HT1080 (cell line): Measurements from ENCODE around the gene AP1S2. TPM values are rescaled to one million over a fixed set of nuclear protein-coding genes. Genes with fewer than 3 reads are reported as not detected.
"Not testable (repeated sequence)": the region's sequence is repeated elsewhere in the genome, so short reads cannot be mapped to it uniquely, and the experiment has no call there.

Experiments
- DNase-seq: peaks from one replicate; pipeline ENCODE4 v3.0.0-alpha.2; 2015; ENCODE audit warnings: low read depth
- polyA plus RNA-seq, 2 experiments: library from polyadenylated mRNA; depleted of rRNA; stranded (reverse); fragments of >200 nt; gene quantifications; 2 replicates each; pipeline ENCODE4 v1.2.3, GENCODE V29; 2015
- total RNA-seq: library from RNA; depleted of rRNA; stranded (reverse); fragments of >200 nt; shearing (Covaris generic); gene quantifications from 2 replicates; pipeline ENCODE4 v1.2.3, GENCODE V29; 2014; rRNA removed

Gene AP1S2
- 63.3 and 67.6 TPM in 2 replicates for total RNA-seq
- 32.0 and 43.8 TPM in 2 replicates for polyA plus RNA-seq (2015; cell fraction: cytosol; rRNA removed)
- polyA plus RNA-seq (2015; cell fraction: nucleus; rRNA removed), result 17.7 and 20.5 TPM in 2 replicates

DNA sequence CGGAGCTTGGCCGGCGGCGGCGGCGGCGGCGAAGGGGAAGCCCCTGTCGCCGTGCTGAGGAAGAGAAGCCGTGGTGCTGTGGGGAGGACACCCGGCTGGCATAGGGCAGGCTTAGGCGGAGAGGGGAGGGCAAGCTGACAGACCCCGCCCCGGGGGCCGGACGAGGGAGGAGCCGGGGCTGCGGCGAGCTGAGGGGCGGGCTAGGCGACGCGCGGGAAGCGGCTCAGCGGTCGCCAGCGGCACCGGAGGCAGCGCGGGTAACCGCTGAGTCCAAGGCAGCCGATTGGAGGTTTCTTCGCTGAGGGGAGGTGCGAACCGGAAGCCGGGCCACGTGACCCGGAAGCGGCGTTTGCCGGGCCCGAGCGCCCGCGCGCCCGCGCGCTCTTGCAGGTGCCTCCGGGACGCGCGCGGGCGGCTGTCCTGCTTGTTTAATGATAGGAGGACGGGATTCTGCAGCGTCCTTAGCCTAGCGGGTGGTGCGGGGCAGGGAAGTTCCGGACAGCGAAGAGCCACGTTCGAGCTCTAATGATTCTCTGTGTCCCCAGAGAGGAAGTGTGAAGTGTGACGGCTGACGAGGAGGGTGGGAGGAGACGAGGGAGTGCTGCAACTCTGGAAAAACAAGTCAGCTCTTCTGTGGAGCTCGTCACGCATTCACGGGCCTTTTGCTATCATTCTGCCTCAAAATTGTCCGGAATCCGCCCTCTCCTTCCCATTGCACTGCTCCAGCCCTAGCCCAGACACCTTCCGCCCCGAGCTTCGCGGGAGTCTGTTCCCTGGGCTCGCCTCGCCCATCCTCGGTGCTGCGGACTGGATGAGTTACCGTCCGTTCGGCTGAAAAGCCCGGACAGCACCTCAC, at the start of gene AP1S2:
Gene AP1S2 (minus strand): TSS at position 102 of the 856 bp plus-strand sequence. CDS start 2,289 bp downstream, outside the sequence.
- DNase-seq, result peak; percentile 95

DNA sequence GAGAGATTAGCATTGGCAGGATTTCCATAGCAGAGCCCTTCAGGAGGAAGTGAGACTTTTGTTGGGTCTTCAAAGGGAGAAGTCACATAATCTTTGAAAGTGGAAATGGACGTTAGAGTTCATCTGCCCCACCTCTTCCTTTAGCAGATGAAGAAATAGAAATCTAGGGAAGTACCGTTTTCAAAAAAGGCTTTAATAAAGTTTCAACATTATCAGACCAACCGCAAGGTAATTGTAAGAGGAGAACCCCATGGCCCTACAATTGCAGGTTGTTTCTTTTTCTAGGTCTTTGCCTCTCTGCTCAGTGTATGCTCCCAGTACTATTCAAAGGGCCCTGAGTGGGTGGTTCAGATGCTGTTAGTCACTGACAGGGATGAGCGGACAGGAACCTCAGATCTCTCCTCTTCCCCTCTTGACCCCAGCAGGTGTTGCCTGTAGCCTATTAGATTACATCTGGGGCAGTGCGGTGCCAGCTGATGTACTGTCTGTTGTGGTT, 48.6 kb upstream of the AP1S2 start:
- peak; percentile 1 for DNase-seq

DNA sequence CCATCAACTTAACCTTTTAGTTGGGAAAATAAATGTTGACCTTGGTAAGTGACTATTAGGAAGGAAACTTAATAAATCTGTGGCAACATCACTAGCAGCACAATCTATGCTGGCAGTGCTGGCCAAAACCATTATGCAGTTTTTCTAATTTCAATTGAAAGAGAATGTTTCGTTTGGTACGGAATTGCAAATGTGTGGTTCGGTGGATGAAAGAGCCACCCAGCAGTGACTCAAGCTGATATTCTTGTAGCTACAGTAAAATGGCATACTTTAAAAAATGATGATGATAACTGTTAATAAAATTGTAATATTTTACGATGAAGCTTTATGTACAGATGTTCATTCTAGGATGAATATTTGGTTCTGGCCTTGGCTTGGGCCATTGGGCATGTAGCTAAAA, 40.7 kb upstream of the AP1S2 start:
- no peak for DNase-seq

DNA sequence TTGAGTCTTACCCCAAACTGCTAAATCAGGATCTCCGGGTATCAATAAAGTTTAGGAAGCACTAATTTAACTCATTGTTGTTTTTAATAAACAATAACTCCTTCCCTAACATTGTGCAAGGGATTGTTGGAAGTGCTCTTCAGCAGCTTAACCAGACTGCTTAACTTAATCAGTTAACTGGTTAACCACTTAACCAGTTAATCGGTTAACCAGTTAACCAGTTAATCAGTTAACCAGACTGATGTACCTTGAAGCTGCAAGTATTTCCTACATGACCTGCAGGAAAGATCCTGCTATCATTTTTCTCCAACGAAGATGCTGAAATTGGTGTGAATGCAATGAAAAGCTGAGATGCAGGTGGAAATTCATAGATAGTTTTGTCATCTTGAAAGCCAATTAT, 40.1 kb upstream of the AP1S2 start:
- DNase-seq, result no peak

- no peak for DNase-seq
Measured at GRCh38 chrX:15890463-15890862, 35.9 kb upstream of the AP1S2 start.

GRCh38 chrX:15888062-15888461, 33.4 kb upstream of the AP1S2 start:
- no peak for DNase-seq

DNA sequence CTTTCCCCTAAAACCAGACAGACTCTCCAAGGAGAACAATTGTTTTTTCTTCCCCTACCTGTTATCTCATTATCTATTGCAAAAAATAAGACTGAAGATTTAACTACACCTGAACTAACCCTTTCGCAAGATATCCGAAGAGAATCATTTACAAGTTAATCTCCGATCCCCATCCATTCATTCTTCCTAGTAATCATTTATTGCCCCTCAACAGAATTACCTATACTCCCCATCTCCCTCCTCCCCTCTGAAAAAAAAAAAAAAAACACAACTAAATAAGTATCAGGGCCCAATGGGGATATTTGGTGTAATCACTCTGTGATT, 28.9 kb upstream of the AP1S2 start:
- no peak for DNase-seq

DNA sequence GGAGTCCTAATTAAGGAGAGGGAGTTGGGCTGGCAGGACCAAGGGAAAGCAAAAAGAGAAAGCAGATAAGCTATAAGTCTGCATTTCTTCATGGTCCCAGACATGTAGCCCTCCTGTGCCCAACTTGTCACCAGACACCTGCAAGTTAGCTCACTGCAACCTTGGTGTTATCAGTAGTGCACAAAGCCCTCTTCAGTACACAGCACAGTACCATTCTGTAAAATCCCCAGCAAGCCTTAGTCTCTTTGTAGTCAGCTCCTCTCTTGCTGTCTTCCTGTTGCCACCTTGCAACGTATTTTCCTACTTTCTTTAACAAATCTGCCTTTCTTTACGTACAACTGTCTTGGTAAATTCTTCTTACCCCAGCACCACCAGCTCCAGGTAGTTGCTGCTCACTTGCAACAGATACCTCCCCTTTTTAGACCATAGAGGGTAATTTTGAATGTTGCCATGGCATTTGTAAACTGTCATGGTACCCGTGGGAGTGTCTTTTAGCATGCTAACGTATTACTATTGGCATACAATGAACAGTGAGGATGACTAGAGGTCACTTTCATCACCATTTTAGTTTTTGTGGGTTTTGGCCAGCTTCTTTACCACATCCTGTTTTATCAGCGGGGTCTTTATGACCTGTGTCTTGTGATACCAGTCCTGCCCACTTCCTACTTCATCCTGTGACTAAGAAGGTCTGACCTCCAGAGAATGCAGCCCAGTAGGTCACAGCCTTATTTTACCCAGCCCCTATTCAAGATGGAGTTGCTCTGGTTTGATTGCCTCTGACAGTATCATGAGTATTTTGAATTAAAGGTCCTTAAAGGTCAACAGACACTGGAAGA, 28.3 kb upstream of the AP1S2 start:
- DNase-seq, result peak; percentile 93

DNA sequence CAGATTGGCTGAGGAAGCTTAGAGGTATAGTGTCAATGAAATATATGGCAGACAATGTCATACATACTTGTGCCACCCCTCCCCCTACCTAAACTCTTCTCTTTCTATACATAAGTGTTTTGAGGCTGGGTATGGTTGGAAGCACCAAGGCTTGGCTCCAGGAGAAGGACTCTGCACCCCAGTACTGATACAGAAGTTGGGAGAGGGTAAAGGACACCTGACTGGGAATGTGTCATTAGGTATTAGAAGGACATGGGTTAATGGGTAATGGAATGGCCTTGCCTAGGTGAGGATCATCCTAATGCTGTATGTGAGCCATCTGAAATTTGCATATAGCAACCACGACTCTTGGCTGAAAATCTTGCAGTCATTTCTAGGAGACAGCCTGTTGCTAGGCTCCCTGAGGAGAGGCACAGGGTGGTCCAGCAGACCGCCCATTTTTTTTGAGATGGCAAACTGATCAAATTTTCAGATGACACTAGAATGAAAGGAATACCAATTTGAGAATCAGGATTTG, 26.8 kb upstream of the AP1S2 start:
- no peak for DNase-seq

DNA sequence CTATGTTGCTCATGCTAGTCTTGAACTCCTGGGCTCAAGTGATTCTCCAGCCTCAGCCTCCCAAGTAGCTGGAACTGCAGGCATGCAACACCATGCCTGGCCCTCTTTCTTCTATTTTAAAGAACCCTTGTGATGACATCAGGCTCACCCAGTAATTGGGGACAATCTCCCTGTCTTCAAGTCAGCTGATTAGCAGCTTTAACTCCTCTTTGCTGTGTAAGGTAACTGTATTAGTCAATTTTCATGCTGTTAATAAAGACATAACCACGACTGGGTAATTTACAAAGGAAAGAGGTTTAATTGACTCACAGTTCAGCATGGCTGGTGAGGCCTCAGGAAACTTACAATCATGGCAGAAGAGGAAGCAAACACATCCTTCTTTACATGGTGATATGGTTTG, 23.3 kb upstream of the AP1S2 start:
- not testable (repeated sequence) for DNase-seq

DNA sequence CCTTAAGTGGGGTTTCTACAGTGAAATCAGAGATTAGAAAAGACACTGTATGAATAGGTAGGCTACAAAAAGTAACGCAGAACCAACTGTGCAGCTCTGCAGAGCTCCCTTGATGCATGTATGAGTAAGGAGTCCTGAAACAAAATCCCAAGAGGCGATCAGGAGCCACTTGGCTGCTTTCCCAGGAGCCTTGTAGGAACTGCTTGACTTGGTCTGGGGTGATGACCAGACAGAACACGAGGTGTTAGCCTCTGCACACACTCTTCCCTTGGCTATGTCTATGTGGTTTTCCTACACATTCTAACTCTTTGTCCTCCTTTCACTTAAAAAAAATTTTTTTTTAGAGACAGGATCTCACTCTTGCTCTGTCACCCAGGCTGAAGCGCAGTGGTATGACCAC, 22.8 kb upstream of the AP1S2 start:
- DNase-seq, result peak; percentile 49

GRCh38 chrX:15874672-15875071, 20.1 kb upstream of the AP1S2 start:
- DNase-seq, result no peak

DNA sequence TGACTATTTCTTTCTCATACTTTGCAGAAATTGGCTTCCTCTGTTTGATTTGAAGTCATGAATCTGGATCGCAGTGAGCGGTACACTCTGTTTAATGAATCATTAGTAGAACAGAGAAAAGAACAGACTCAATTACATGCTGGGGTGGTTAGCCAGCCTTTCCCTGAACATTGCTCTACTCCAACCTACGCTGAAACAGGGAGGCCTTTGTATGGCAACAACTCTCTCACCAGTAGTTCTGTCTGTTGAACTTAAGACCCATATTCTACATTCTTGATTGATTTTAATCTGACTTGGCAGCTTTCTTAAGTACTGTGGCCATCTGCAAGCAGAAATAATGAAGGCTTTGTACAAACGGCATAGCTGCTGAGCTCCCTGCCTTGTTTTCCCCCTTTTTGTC, 19.0 kb upstream of the AP1S2 start:
- DNase-seq, result no peak

DNA sequence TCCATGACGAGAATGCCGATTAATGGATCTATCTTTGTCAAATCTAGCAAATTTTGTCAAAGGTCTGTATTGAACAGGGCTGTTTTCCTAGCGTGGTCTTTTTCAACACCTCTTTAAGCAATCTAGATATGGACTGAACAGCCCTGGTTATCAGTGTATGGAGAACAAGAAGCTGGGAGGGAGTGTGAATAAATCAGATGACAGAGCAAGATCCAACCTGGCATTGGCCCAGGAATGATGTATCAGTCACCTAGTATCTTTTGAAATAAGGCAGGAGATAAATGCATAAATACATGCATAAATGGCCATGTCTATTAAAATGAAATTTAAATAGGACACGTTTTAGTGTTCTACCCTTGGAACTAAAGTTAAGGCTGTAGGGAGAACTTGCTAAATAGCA, 15.7 kb upstream of the AP1S2 start:
- DNase-seq, result no peak

- no peak for DNase-seq
Measured at GRCh38 chrX:15869695-15870094, 15.1 kb upstream of the AP1S2 start.

- DNase-seq, result no peak
Measured at GRCh38 chrX:15866147-15866546, 11.5 kb upstream of the AP1S2 start.

GRCh38 chrX:15864629-15865028, 10.0 kb upstream of the AP1S2 start:
- DNase-seq, result peak; percentile 34

DNA sequence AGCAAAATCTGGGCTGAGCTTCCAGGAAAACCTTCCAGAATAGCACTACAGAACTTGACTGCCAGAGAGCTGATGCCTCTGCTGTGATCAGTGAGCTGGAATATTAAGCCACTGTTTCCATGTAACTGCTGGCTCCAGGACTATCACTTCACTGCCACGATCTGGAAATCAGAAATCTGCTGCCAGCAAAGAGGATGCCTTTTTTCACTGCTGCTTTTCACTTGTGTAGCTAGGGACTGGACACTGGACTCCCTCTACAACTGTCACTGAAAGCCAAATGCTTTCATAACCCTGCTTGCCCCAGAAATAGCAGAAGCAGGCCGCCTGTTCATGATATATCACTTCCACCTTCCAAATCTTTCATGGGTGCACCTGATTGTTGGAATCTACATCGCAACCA, 9.4 kb upstream of the AP1S2 start:
- DNase-seq, result no peak

DNA sequence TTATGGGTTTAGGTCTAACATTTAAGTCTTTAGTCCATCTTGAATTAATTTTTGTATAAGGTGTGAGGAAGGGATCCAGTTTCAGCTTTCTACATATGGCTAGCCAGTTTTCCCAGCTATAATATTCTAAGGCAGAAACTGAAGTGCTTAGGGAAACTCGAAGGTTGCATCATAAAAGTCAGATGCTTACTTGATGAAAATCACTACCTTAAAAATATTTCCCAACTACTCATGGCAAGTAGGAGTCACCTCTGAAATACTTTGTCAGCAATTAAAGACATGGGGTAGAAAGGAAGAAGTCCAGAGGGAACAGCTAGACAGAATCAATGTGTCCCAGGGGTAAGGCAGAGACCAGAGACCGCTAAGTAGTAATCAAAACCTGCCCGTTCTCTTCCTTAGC, 6.3 kb upstream of the AP1S2 start:
- no peak for DNase-seq

DNA sequence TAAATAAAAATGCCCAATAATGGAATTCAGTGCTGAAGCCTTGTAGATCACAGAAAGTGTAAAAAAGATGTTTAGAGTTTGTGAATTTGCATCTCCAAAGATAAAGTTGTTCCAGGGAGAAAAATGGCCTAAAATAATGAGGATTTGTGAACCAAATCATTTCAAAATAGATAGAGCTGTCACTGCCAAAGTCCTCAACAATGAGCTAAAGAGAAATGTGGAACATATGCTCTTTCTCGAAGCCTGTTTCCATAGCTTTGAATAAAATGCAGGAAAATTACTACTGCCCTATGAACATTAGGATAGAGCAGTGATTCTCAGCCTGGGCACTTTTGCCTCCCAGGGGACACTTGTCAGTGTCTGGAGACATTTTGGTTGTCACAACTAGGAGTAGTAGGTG, 3.4 kb upstream of the AP1S2 start:
- no peak for DNase-seq

DNA sequence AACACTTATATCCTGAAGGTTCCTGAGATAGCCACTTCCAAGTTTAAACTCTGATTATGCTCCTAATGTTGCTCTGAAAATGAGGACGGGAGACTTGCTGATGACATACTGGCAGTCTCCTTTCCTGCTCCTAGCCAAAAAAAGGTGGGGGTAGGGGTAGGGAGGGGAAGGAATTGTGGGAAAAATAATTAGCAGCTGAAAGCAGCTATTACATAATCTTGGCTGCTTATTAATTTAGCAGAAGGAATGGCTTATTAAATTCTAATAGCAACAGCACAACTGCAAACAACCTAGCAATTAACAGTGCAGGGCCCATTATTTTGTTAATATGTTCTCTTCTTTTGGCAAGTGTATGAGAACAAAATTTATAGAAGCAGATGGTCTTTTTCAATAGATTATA, 2.0 kb upstream of the AP1S2 start:
- DNase-seq, result no peak

- no peak for DNase-seq
Measured at GRCh38 chrX:15856222-15856587, 1.6 kb upstream of the AP1S2 start.
